Osteoblast (primary cell): ENCODE measurements around the gene ZNF135. TPM values are rescaled to one million over a fixed set of nuclear protein-coding genes. Genes with fewer than 3 reads are reported as not detected.

Experiments
- DNase-seq: peaks from one replicate; pipeline ENCODE4 v3.0.0; 2011; ENCODE audit warnings: low spot score, mixed read lengths; ENCODE audit not compliant: insufficient read length; ENCODE audit errors: missing footprints
- H2AFZ ChIP-seq: 2 replicates; pipeline ENCODE4 v1.6.0; 2011; ENCODE audit warnings: mild to moderate bottlenecking, low read length
- H3K27ac ChIP-seq: 2 replicates; pipeline ENCODE4 v1.5.1; 2011; ENCODE audit warnings: mild to moderate bottlenecking, low read depth, low read length, moderate library complexity
- H3K27me3 ChIP-seq: 2 replicates; pipeline ENCODE4 v1.6.0; 2012; ENCODE audit warnings: mild to moderate bottlenecking, control low read depth, inconsistent platforms, low read length, moderate library complexity; ENCODE audit not compliant: insufficient read depth
- H3K36me3 ChIP-seq: 2 replicates; pipeline ENCODE4 v1.5.1; 2011; ENCODE audit warnings: mild to moderate bottlenecking, low read length, control low read depth, moderate library complexity; ENCODE audit not compliant: insufficient read depth
- H3K4me1 ChIP-seq: 2 replicates; pipeline ENCODE4 v1.5.1; 2011; ENCODE audit warnings: mild to moderate bottlenecking, low read length, control low read depth, moderate library complexity; ENCODE audit not compliant: insufficient read depth
- H3K4me2 ChIP-seq: 2 replicates; pipeline ENCODE4 v1.6.0; 2011; ENCODE audit warnings: mild to moderate bottlenecking, low read length; ENCODE audit not compliant: insufficient read depth
- H3K4me3 ChIP-seq: fragments of 200-600 bp; sonication (generic); 3 replicates; pipeline ENCODE4 v1.5.1; 2012; ENCODE audit warnings: mild to moderate bottlenecking, low read length, inconsistent platforms; ENCODE audit not compliant: insufficient read depth
- H3K79me2 ChIP-seq: 2 replicates; pipeline ENCODE4 v1.6.0; 2012; ENCODE audit warnings: mild to moderate bottlenecking, low read length, control low read depth, inconsistent platforms; ENCODE audit not compliant: insufficient read depth
- H3K9me3 ChIP-seq: 2 replicates; pipeline ENCODE4 v1.5.1; 2011; ENCODE audit warnings: low read depth, low read length, control low read depth
- H4K20me1 ChIP-seq: 2 replicates; pipeline ENCODE4 v1.6.0; 2012; ENCODE audit warnings: mild to moderate bottlenecking, low read length, control low read depth; ENCODE audit not compliant: insufficient read depth
- CTCF ChIP-seq: IDR thresholded peaks from 2 replicates; pipeline ENCODE4 v1.5.1; 2011; ENCODE audit warnings: mild to moderate bottlenecking, low read depth, low read length, moderate library complexity; ENCODE audit errors: extremely low read depth
- total RNA-seq: library from RNA; depleted of rRNA; stranded (reverse); fragments of >200 nt; gene quantifications from 2 replicates; pipeline ENCODE4 v1.2.3, GENCODE V29; 2012

ZNF135 gene
- total RNA-seq, 1 donor = 6.5 TPM

GRCh38 chr19:58093071-58093470 lies 34.0 kb downstream of the ZNF135 start:
- H3K27me3 ChIP-seq = no peaks in the 10 kb centered on the region
- peaks cover 8% of the 10 kb centered on the region for H3K36me3 ChIP-seq
- no peaks in the 10 kb centered on the region for H4K20me1 ChIP-seq
- peaks cover 3% of the 10 kb centered on the region for H3K4me1 ChIP-seq
- no peak overlapping the region for H3K4me2 ChIP-seq
- H2AFZ ChIP-seq = no peak overlapping the region
- no peak overlapping the region for H3K4me3 ChIP-seq
- peaks cover 4% of the 10 kb centered on the region for H3K9me3 ChIP-seq
- H3K79me2 ChIP-seq = peaks cover 32% of the 10 kb centered on the region
- TF ChIP-seq CTCF = no peak
- DNase-seq = peak; percentile 17
- H3K27ac ChIP-seq = no peak overlapping the region

- Histone ChIP-seq H3K36me3 (peaks cover 3% of the 10 kb centered on the region), H3K27ac (no peak overlapping the region), H2AFZ (no peak overlapping the region), H3K4me2 (no peak overlapping the region), H3K79me2 (peaks cover 32% of the 10 kb centered on the region), H3K27me3 (no peaks in the 10 kb centered on the region), H3K9me3 (peaks cover 2% of the 10 kb centered on the region), H3K4me1 (peaks cover 6% of the 10 kb centered on the region), H4K20me1 (no peaks in the 10 kb centered on the region), H3K4me3 (no peak overlapping the region)
- no peak for TF ChIP-seq CTCF
- DNase-seq = peak; percentile 55
Measured at GRCh38 chr19:58095328-58095727, 36.2 kb downstream of the ZNF135 start.

GRCh38 chr19:58096884-58097283 lies 37.8 kb downstream of the ZNF135 start:
- Histone ChIP-seq H2AFZ (no peak overlapping the region), H3K4me2 (peak overlapping the region; percentile 84), H3K27ac (peak overlapping the region; percentile 66), H3K36me3 (no peaks in the 10 kb centered on the region), H3K4me1 (peaks cover 6% of the 10 kb centered on the region), H3K4me3 (peak overlapping the region; percentile 99), H3K79me2 (peaks cover 32% of the 10 kb centered on the region), H3K27me3 (no peaks in the 10 kb centered on the region), H3K9me3 (peaks cover 2% of the 10 kb centered on the region), H4K20me1 (no peaks in the 10 kb centered on the region)
- peak; percentile 68 for DNase-seq
- TF ChIP-seq CTCF = no peak

- Histone ChIP-seq H3K27ac (peak overlapping the region; percentile 66), H3K4me2 (peak overlapping the region; percentile 84), H2AFZ (no peak overlapping the region), H3K79me2 (peaks cover 32% of the 10 kb centered on the region), H4K20me1 (no peaks in the 10 kb centered on the region), H3K36me3 (no peaks in the 10 kb centered on the region), H3K4me1 (peaks cover 6% of the 10 kb centered on the region), H3K4me3 (peak overlapping the region; percentile 99), H3K27me3 (no peaks in the 10 kb centered on the region), H3K9me3 (peaks cover 2% of the 10 kb centered on the region)
- DNase-seq = no peak
- no peak for TF ChIP-seq CTCF
Measured at GRCh38 chr19:58097349-58097748, 38.3 kb downstream of the ZNF135 start.
